GM18861 (cell line): ENCODE data around the gene TSHZ2.
"Not testable (repeated sequence)": the region's sequence is repeated elsewhere in the genome, so short reads cannot be mapped to it uniquely, and the experiment has no call there.

Source experiments
- ATAC-seq: cut with Tn5 transposase; IDR thresholded peaks from one replicate; pipeline ENCODE4 v1.9.1; 2021; ENCODE audit not compliant: unreplicated experiment

The TSHZ2 gene

DNA sequence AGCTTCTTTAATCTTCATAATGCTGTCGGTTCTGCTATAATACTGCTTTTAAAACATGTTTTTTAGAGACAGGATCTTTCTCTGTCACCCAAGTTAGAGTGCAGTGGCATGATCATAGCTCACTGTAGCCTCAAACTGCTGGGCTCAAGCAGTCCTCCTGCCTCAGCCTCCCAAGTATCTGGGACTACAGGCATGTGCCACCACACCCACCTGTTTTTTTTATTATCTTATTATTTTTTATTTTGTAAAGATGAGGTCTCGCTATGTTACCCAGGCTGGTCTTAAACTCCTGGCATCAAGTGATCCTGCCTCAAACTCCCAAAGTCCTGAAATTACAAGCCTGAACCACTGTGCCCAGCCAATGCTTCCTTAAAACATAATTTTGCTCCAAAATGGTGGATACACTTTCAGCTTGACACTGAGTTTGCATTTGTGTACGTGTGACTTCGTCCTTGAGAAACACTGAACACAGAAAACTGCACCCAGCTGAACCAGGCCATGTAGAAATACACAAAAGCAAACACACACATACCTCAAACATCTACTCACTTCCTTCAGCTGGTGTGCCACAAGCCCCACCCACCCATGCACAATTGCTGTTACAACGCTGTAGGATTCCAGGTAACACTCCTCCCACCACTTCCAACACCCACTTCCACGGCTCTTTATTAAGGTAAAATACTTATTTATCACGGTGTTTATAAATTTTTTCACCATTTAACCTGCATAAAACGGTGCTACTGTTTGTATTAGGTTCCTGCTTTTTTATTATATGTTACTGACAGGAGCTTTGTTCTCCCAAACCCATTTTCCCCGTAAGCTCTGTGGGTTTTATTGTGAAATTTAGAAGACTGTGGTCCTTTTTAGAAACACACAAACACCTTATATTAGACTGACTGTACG lies 109.1 kb downstream of the TSHZ2 start:
- ATAC-seq: no peak

DNA sequence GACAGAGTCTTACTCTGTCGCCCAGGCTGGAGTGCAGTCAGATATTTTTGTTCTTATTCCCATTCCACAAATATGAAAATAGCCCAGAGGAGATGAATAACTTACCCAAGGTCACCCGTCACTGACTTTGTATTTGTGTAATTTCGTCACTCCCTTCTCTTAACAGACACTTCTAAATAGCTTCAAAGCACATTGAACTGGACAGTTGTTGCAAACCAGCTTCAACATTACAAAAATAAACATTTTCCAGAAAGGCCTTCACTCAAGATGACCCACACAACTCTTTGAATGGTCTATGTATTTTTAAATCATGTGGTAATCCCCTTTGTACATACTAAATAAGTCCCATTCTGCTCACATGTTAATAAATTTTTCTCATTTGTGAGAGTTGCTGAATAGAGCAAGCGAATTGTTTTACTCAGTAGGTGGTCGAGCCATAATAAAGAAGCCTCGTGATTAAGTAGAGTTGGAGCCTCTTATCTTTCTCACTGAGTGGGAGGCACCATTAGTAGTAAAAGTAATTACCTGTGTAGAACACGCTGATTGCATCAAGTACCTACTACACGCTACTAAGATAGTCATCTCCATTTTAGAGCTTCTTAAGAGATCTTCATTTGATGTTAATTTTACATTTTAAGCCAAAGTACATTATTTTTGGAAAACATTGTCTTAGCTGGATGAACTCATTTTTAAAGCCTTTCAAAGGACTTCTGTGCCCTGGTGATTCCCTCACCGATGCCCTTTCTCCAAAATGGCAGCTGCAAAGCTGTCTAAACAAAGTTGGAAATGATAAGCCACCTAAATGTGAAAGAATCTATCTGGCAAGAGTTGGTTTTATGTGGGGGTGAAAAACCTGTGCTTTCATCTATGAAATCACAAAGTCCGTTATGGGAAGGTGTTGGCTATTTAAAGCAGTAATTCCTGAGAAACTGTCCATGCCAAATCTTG lies 110.0 kb downstream of the TSHZ2 start:
- ATAC-seq: no peak

DNA sequence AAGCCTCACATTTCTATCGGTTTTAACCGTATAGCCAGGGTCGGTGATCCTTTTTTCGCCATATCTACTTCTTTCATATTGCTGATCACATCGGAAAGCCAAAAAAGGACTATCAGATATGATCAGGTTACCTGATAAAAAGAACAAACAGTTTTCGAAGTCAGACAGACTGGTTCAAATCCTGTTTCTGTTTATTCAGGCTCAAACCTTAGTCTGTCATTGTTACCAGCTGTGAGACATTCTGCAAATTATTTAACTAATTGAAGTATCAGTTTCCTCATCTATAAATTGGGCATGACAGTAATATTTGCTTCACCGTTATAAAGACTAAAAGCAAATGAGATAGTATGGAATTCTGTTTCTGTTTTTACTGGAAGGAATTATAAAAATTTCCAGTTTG lies 111.3 kb downstream of the TSHZ2 start:
- ATAC-seq: no peak

DNA sequence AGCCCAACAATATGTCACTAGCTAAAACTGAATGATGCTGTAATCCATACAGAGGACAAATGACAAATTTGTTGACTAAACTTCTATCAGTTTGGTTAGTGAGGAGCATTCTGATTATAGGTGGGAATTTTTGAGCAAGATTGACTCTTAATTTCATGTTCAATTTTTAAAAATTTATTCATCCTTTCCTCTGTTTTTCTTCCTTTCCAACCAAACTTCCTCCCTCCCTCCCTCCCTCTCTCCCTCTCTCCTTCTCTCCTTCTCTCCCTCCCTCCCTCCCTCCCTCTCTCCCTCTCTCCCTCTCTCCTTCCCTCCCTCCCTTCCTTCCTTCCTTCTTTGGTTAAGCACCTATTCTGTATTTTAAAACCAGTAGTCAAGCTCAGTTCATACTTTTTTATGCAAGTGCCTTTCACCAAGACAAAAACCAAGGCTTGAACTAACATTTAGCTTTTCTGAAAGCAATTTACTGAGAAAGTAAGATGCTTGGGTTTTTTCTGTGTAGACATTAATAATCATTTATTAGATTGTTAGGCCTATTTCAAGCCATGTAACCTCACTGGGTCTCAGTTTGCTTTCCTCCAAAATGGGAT lies 112.3 kb downstream of the TSHZ2 start:
- ATAC-seq: no peak

DNA sequence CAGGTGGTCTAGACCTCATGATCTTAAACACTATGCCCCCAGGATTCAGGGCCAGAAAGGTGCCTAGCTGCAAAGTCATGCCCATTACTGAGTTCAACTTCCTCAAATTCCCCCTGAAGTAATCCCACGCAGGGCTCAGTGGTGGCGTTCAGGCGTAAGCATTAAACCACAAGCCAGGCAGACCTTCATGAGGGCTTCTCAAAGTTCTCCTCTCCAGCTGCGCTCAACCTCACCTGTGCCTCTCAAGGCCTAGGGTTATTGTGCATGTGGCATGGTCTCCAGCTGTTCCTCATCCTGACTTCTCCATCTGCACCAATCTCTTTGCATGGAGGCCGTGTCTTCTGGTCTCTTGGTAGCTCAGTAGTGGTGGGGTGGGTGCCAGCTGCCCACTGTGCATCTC lies 113.6 kb downstream of the TSHZ2 start:
- no peak for ATAC-seq

DNA sequence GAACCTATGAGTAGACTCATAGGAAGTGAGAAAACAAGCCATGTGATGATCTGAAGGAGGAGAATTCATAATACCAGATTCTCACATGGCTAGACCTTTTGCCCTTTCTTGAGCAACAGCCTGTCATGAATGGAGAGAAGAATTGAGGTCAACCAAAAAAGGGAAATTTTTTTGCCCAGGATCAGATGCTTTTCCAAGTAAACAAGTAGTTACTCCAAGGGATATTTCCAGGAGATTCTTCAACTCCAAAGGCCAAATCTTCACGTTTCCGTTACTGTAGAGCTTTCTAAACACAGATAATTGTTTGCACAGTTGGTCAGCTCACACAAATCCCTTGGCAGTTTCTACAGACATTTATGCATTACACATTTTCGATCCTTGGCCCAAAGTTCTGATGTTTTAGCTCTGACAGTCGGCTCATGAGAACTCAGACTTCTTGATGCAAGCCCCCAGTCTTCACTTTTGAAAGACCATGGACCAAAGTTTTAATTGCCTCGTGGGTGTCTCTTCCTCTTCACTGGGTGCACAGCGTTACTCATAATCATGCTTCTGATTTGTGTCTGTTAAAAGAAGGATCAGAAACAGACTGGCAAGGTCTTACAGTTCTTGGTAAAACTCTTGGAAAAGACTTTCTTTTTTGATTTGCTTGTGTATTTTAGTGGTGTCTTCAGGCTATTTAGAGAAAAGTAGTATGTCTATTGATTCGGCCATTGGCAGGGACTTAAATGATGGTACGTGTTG lies 115.0 kb downstream of the TSHZ2 start:
- no peak for ATAC-seq

DNA sequence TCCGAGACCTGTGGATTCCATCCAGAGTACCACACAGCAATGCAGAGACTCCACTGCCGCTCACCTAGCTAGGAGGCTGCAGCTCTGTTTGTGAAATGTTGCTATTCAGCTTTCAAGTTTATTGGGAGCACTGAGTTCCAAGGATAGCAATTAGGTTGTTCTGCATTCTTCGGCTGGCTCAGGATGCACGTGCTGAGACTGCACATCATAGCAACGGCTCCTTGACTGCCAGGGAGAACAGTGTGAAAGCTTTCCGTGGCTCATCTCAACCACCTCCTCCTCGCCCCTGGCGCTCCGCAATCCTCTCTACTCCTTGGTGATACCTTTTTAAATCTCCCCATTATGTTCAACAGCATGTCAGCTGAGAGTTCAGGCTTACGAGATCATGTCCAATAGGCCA lies 116.6 kb downstream of the TSHZ2 start:
- no peak for ATAC-seq

DNA sequence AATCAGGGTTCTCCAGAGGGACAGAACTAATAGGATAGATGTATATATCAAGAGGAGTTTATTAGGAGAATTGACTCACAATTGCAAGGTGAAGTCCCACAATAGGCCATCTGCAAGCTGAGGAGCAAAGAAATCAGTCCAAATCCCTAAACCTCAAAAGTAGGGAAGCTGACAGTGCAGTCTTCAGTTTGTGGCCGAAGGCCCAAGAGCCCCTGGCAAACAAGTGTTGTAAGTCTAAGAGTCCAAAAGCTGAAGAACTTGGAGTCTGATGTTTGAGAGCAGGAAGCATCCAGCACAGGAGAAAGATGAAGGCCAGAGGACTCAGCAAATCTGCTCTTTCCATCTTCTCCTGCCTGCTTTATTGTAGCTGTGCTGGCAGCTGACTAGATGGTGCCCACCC lies 117.7 kb downstream of the TSHZ2 start:
- ATAC-seq: not testable (repeated sequence)

DNA sequence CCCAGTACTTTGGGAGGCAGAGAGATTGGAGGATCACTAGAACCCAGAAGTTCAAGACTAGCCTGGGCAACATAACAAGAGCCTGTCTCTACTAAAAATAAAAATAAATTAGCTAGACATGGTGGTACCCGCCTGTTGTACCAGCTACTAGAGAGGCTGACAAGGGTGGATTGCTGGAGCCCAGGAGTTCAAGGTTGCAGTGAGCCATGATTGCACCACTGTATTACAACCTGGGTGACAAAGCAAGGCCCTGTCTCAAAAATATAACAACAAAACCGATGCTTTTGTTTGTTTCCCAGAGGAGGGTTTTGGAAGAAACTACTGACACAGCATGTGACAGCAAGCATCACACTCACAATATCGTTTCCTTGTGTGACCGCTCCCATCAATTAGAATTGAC lies 119.6 kb downstream of the TSHZ2 start:
- no peak for ATAC-seq

DNA sequence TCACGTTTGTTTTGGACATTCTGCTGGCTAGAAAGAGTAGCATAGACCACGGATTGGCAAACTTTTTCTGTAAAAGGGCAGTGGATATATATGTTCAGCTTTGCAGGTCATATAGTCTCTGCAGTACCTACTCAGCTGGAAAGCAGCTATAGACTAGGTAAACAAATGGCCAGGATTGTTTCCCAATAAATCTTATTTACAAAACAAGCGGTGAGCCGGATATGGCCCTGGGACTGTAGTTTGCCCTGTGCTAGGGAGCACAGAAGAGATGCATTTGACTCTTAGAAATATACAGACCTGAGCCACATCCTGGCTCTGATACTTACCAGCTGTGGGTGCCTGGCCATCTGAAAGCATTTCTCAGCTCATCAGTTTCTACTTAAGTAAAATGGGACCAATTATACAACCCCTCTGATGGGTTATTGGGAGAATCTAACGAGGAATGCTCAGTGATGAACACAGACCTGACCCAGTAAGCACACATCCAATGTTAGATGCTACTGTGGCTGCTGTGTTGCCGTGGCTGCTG lies 120.7 kb downstream of the TSHZ2 start:
- no peak for ATAC-seq

DNA sequence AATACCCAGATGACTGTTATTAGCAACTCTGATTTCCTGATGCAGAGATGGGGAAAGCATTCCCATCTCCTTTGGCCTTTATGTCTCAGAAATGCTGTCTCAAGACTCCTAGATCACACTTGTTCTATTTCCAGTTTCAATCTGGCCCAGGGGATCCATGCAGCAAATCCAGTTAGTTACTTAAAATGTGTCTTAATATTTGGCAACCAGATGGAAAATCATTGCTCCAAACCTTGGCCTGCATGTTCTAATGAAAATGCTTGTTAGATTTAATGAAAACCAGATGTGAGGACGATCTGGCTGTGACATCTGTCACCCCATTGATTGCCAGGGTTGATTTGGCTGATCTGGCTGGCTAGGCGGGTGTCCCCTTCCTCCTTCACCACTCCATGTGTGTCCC lies 125.2 kb downstream of the TSHZ2 start:
- no peak for ATAC-seq

DNA sequence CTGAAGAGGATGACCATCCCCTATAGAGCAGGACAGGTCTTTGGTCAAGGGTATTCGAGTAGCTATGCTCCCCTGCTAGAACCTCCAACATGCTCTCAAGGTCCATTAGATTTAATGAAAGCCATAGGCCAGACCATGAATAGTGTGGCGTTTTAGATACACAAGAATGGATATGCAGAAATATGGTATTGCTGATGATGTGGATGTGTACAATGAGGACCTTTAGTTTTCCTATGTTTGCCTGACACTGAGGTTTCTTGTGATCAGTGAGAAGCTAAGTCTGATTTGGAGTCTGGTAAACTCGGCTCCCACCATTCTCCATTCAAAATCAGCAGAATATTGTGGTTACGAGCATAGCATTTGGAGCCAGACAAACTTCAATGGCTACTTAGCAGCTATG lies 125.6 kb downstream of the TSHZ2 start:
- ATAC-seq: no peak

DNA sequence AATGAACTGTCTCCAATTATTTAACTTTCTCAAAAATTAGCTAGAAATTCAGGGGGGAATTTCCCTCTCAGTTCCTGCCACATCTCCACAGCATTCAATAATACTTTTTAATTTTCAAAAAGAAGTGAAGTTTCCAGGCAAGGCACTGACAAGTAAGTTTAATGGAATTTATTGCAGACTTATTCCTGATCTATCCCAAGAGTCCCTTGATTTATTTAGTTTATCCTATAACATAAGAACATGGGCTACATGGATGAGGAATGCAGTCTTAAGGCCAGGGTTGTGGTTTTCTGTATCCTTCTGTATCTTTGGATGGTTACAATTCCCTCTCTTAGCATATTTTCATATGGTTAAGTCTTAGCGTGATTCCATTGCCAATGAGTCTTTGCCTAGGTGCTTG lies 126.5 kb downstream of the TSHZ2 start:
- no peak for ATAC-seq

DNA sequence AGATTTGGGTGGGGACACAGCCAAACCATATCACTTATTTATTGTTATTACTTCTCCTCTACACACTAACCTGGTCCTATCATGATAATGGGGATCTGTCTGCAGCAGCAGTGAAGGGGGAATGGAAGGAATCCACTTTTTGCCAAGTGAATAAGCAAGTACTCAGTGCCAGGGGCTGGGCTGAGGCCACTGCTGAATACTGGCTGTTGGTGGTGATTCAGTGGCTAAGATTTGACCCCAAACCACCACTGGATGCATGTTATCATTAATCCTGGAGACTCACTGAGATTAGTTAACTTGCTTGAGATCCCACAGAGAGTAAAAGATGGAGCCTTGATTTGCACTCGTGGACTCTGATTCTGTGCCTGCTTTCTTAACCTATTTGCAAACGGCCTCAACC lies 127.7 kb downstream of the TSHZ2 start:
- ATAC-seq: no peak

DNA sequence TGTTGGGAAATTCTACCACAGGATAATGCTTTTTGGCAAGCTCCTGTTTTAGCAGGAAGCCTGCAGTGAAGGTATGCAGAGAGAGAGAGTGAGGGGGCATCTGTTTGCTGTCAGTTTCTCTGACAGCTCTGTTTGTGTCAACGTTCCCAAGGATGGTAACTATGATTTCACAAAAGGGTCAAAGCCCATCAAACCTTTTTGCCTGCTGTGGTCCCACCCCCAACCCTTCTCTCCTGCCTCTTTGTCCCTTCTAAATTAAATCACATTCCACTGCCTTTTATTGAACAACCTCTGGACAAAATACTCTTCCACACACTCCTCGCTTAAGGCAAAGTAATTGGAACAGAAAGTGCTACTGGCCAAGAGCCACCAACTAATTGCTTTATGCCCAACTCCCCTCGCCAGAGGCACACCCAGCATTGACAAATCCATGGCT lies 128.3 kb downstream of the TSHZ2 start:
- no peak for ATAC-seq

DNA sequence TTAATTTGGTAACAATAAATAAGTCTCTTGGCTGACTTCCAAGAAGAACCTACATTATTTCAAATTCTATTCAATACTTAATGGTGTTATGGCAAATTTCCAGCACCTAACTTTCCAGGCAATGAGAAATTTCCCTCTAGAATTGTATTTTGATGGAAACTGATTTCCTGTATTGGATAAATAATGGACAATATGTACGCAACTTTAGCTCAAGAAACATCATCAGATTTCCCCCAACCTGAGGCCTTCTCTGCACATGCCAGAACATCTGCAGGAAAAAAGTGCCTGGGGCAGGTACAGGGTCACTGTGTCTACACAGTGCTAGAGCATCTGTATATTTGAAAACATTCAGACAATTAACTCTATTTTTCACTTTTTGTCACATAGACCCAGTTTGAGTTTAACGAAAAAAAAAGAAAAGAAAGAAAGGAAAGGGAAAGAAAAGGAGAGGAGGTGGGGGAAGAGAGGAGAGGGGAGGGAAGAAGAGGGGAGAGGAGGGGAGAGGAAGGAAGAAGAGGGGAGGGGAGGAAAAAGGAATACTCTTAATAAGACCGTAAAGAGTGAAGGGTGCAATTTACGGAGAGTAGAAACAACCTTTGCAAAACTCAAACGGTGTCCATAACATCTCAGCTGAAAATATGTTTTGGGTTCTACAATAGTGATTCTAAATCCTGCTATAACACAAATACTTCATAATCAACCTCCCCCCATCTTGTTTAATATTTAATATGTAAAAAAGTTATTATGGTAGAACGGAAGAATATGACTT lies 130.0 kb downstream of the TSHZ2 start:
- ATAC-seq: no peak

DNA sequence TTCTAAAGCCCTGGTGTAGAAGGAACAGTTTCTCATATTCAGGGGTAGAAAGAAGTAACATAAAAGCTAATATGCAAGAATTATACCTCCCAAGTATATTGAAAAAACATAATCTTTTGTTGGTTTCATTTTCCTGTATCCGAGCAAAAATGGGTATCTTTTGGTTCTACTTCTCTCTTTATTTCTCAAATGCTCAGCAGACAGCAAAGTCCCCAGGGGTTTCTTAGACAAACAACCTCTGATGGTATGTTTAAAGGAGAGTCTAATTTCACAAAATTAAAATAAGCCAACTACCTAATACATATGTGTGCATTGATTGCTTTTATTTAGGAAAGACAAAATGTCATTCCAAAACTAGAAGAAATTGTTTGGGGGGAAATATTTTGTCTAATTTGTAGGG lies 131.0 kb downstream of the TSHZ2 start:
- ATAC-seq: no peak

DNA sequence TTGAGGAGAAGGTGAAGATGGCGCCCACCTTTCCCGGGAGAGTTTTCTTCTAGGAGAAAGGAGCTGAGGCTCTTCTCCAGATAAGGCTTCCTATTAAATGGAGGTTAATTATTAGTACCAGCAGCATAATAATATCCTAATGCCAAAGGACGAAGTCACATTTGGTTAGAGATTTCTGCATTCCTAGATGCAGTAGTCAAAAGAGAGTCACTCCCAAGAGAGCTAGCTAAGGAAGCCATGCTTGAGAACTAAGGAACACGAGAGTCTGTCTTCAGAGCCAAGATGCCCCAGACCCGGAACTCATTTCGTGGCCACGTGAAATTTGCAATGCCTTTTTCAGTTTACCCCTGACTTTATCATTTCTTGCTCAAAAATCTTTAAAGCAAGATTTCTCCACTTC lies 132.7 kb downstream of the TSHZ2 start:
- no peak for ATAC-seq

DNA sequence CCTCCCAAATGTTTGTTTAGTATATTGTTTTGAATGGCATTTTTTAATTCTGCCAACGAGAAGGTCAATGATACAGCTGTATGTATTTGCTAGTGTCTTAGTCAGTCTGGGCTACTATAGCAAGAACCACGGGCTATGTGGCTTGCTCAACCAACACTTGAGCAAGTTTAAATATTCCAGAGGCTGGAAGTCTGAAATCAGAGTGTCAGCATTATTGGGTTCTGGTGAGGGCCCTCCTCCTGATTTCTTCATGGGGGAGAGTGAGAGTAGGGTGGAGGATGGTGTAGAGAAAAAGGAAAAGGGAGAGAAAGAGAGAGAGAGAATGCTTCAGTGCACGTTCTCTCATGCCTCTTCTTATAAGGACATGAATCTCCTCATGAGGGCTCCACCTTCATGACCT lies 144.6 kb downstream of the TSHZ2 start:
- no peak for ATAC-seq

DNA sequence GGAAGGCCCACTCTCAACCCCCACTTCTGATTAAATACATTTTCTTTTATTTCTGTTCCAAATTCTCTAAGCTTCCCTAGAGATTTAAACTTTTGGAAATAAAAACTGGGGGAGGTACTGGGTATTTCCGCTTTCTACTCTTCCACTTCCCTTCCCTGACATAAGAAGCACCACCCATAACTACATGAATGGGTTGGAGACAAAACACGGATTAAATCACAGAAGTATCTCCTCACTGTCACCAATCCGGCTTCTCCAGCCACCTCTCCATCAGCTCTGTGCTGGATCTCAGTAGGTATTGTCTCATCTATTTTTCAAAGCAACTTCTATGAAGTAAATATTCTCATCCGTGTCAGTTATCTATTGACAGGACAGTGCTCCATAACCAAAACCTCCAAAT lies 150.7 kb downstream of the TSHZ2 start:
- no peak for ATAC-seq
